CD4-positive, alpha-beta T cell treated with Interleukin-2 at 100 ng/mL for 4 hours (primary cell): ENCODE data around the gene WDR33.
A peak's percentile ranks its signal among the peaks of the same experiment; 100 is the strongest.

Experiments
- DNase-seq: peaks from one replicate; pipeline ENCODE4 v3.0.0-alpha.2; 2020; ENCODE audit warnings: low spot score

The WDR33 gene

GRCh38 chr2:127718271-127718670 is 92.7 kb downstream of the WDR33 start:
- no peak for DNase-seq

GRCh38 chr2:127715778-127716449 is 95.1 kb downstream of the WDR33 start:
- no peak for DNase-seq

DNA sequence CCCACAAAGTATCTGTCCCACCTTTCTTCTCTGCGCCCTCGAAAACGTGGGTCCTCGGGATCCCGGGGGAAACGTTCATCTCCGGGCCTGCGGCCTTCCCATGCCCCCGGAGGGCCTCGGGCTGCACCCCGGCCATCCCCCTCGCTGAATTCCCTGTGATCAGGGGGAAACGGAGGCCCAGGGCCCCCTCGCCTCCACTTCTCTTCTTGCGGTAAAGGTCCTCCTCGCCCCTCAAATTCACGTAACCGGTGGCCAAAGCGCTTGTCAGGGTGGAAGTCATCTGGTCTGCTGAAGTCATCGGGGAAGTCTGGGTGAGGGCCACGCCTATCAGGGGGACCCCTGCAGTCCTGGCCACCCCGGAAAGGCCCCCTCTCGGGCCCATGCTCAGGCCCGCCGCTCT is 97.4 kb downstream of the WDR33 start:
- no peak for DNase-seq

- DNase-seq = no peak
Observed at GRCh38 chr2:127712999-127713398, 98.0 kb downstream of the WDR33 start.

DNA sequence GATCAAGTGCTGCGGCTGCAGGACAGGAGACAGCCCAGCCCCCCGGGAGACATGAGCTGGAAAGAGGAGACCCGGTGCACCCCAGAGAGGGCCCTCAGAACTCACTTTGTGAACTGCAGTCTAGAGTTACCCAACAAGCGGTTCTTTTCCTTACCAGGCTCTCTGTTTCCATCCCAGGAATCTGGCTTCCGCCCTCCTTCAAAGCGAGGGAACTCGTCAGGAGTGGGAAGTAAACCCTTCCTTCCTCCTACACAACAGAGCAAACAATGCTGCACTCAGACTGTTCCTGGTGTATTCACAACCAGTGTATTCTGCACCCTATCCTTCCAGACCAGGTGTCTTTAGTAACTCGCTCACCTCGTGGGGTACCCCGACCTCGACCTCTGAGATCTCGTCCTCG is 101.6 kb downstream of the WDR33 start:
- DNase-seq = no peak

DNA sequence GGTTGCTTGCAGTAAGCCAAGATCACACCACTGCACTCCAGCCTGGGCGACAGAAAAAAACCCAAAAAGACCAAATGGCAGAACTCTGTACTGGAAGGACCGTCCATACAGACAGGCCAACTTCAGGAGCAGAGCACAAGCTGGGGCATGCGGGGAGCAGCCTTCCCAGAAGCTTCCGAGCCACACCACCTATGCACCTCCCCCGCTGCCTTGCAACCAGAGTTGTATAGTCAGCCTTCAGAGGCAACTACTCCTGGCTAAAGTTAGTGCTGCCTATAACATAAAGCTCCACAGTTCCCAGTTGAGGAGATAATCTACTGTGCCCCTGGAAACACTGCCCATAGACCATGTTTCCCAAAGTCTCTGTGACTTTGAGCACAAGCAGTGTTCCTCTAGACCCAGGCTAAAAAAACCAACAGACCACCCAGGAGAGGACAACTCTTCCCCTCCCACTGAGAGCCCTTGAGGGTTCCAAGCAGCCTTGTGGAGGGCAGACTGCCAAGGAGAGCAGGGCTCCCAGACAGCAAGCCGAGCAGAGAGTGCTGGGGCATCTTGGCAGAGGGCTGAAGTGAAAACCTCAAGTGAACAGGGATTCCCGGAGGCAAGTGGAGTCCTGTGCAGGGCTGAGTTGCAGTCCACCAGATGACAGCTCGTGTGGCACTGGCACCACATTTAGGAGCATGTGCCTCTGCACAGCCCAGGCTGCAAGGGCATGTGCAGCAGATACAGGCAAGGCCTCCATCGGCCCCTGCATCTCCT is 102.9 kb downstream of the WDR33 start:
- DNase-seq = no peak

GRCh38 chr2:127706215-127706990 is 104.6 kb downstream of the WDR33 start:
- DNase-seq = no peak

DNA sequence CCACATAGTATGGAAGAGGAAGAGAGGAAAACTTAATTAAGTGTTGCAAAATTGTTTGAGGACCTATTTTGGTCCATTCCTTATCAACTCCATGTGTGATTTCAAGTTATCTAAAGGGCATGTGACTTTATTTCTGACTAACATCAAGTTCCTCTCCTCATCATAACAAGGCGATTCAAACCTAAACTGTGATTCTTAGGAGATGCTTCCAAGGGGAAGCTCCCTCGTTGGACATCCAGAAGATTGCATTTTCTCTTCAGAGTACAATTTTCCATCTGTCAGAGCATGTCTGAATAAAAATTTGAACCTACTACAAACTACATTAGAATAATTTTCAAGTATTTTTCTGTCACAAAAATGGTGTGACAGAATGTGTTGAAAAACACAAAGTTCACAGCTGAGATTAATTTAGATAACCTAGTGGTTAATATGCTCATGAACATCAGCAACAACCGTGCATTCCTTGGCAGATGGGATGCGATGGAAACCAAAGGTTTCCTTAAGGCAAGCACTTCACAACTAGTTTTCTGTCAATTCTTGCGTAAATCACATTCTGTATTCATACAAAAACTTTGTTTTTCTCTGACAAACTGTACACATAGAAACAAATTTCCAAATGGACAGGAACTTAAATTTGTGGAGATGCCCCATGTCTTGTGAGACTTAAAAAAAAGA is 105.4 kb downstream of the WDR33 start:
- DNase-seq = no peak

GRCh38 chr2:127704641-127705390 is 106.2 kb downstream of the WDR33 start:
- DNase-seq = no peak

GRCh38 chr2:127703282-127703681 is 107.7 kb downstream of the WDR33 start:
- DNase-seq = no peak

DNA sequence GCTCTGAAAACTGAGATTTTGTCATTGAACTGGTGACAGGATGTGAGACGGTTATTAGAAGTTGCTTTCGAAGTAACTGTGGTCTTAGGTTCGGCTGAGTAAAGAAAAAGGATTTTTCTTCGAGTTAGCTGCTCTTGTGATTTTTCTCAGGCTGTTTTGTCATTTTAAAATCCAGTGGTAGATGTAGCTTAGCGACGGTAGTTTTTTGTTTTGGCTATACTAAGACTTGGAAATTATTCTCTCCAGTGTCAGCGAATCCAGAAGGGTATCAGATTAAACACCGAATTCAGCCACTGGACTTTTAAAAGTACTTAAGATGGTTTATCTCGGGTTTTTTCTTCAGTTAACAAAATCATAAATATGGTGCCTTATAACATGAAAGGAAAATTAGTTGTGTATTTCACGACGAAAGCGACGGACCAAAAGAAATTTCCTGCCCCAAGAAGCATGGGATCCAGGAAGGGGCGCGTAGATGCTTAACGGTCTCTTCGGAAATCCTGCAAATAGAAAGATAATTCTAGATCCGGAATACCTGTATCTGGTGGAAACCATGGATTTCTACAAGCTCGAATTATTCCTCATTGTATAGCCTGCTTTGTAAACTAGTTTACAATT is 108.5 kb downstream of the WDR33 start:
- DNase-seq = no peak

DNA sequence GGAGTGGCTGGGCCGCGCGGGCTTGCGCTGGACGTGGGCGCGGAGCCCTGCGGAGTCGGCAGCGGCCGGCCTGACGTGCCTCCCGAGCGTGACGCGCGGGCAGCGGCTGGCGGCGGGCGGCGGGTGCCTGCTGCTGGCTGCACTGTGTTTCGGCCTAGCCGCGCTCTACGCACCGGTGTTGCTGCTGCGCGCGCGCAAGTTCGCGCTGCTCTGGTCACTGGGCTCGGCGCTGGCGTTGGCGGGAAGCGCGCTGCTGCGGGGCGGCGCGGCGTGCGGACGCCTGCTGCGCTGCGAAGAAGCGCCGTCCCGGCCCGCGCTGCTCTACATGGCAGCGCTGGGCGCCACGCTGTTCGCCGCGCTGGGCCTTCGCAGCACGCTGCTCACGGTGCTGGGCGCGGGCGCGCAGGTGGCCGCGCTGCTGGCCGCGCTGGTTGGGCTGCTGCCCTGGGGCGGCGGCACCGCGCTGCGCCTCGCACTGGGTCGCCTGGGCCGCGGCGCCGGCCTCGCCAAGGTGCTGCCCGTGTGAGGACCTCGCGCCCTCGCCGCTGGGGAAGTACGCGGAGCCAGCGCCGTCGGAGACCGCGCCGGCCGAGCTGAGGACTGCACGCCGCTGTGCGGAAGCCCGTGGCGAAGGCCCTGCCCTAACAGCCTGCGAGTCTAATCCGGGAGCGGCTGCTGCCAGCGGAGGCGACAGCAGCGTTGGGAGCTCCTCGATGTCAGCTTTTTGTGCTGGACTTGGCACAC is 109.1 kb downstream of the WDR33 start:
- DNase-seq = peak; percentile 80

DNA sequence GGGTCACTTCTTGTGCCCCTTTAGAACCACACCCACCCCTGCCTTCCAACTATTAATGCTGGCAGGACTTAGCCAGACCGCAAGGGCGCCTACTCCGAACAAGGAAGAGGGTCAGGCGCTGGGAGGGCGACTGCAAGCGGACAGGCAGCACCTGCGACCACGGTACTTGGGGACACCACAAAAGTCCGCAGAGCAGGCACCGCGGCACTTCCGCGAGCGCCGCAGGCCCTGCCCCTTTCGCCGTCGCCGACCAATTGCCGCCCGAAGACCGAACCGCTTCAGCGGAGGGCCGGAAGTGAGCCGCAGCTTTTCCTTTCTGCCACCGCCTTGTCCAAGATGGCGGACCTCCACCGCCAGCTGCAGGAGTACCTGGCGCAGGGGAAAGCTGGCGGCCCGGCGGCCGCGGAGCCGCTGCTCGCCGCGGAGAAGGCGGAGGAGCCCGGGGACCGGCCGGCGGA is 109.7 kb downstream of the WDR33 start, which contains the start of gene SFT2D3:
Gene SFT2D3, plus strand, starts transcription at position 305 of the 458 bp plus-strand sequence. Its CDS starts 32 bp downstream, at position 337.
- peak; percentile 92 for DNase-seq

- peak; percentile 34 for DNase-seq
Observed at GRCh38 chr2:127700527-127701192, 110.3 kb downstream of the WDR33 start.

GRCh38 chr2:127698553-127699355 is 112.2 kb downstream of the WDR33 start:
- no peak for DNase-seq

GRCh38 chr2:127697482-127698180 is 113.3 kb downstream of the WDR33 start:
- DNase-seq = no peak

DNA sequence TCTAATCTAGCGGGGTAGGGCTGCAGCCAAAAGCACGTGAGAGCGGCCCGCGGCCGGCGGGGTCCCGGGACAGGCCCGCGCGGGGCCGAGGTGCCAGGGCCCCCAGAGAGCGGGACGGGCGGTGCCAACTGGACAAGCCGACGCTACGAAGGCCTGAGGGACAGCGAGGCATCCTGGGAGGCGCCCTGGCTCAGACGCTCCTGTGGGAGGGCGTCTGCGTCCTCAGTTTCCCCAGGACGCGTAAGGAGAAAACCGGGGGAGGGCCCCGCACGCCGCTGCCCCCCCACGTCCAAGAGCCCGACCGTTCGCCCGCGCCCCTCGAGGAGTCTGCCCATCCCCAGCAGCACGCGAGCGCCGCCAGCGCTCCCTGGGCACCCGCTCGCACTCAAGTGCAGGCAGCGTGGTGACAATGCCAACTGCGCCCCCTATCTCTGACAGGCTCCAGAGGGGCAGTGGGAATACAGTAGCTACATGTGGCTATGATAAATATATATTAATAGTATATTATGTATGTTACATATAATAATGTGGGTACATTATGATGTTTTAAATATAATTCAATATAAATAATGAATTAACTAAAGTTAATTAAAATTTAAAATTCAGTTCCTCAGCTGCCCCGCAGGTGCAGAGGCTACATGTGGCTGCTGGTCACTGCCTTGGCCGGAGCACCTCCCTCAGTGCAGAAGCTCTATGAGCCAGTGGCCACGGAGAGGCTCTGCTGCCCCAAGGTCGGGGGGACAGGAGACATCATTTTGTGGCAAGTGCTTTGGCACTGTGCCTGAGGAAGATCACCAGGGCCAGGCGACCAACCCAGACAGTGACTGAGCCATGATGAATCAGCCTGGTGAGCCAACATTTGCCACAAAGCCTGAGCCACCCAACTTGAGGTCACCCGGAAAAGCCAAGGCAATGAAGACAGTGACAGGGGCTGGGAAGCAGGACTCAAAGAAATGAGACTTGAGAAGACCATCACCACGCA is 115.2 kb downstream of the WDR33 start:
- DNase-seq = peak; percentile 52
